ENCODE results near the gene CPHXL. TPM values are rescaled to one million over a fixed set of nuclear protein-coding genes. Genes with fewer than 3 reads are reported as not detected.

CPHXL gene
- total RNA-seq (not detected), polyA plus RNA-seq (not detected)
- long read RNA-seq, donor 1, result 0 reads
- long read RNA-seq, donor 2, result 0 reads
- long read RNA-seq, donor 3, result 0 reads
- long read RNA-seq, donor 4, result 0 reads
- long read RNA-seq, donor 5, result 0 reads

DNA sequence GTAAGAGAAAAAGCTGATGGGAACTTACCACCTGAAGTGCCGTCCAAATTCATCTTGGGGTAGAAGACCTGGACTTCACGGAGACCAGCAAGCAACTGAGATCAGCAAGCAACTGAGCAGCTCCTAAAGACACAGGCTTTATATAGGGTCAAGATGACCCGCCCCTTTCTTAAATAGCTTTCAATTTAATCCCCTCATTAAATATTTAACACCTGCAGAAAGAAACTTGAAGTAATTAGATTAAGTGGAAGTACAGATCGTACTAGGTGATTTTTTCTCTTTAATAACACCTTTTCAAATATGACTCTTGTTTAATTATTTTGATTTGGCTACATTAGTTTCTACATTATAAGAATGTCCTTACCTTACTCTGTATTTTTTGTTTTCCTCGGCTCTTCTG lies at the start of gene CPHXL:
Gene CPHXL (minus strand): TSS at position 101 of the 400 bp plus-strand sequence. CDS start 48 bp downstream, at position 53.
- H3K36me3 ChIP-seq (ENCODE audit: control insufficient read depth in 4 of 4, insufficient read depth in 4 of 4, low read length in 4 of 4), result no peaks in the 10 kb centered on the region
- ATAC-seq (ENCODE audit: insufficient read depth, low FRiP score) (no peak), DNase-seq (no peak)
- 79 to 81% methylated on average over 5 of the region's 5 CpGs for WGBS, 2 donors
- H3K27ac ChIP-seq (ENCODE audit: low read depth in 1 of 2, low read length in 1 of 2), result no peak within 1 kb of the TSS
- no peaks in the 10 kb centered on the region for H3K4me1 ChIP-seq (ENCODE audit: control insufficient read depth in 5 of 5, insufficient read depth in 5 of 5, low read length in 5 of 5)
- H3K27me3 ChIP-seq (ENCODE audit: control insufficient read depth in 3 of 3, insufficient read depth in 3 of 3, low read length in 2 of 3), result no peaks in the 10 kb centered on the region
- TF ChIP-seq, protein P1, sequence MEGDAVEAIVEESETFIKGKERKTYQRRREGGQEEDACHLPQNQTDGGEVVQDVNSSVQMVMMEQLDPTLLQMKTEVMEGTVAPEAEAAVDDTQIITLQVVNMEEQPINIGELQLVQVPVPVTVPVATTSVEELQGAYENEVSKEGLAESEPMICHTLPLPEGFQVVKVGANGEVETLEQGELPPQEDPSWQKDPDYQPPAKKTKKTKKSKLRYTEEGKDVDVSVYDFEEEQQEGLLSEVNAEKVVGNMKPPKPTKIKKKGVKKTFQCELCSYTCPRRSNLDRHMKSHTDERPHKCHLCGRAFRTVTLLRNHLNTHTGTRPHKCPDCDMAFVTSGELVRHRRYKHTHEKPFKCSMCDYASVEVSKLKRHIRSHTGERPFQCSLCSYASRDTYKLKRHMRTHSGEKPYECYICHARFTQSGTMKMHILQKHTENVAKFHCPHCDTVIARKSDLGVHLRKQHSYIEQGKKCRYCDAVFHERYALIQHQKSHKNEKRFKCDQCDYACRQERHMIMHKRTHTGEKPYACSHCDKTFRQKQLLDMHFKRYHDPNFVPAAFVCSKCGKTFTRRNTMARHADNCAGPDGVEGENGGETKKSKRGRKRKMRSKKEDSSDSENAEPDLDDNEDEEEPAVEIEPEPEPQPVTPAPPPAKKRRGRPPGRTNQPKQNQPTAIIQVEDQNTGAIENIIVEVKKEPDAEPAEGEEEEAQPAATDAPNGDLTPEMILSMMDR (IDR thresholded peaks at IDR 0.05; ENCODE audit: control extremely low read depth, extremely low read depth), result no peak
- no peak within 1 kb of the TSS for H3K9ac ChIP-seq (ENCODE audit: insufficient read depth in 1 of 2, low read length in 2 of 2)
- no peak within 1 kb of the TSS for H3K4me3 ChIP-seq
- no peaks in the 10 kb centered on the region for H3K9me3 ChIP-seq (ENCODE audit: control insufficient read depth in 4 of 4, insufficient read depth in 3 of 4, low read length in 3 of 4)

DNA sequence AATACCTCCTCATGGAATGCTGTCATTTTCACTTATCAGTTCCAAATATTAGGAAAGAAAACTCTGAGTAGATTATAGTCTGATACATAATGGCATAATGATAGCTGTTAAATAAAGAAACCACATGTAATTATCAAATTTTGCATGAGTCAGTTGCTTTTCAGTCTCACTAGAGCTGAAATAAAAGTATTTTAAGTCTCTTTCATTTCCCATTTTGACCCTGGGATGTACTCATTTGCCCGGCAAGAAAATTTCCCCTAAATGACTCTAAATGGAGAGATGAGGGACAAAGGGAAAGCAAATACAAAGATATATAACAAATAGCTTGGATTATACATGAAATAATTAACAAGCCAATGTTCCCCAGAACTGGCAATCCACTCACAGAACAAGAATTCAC lies 47.9 kb upstream of the CPHXL start:
- H3K9ac ChIP-seq (ENCODE audit: insufficient read depth in 1 of 2, low read length in 2 of 2), result no peak overlapping the region
- H3K36me3 ChIP-seq (ENCODE audit: control insufficient read depth in 4 of 4, insufficient read depth in 4 of 4, low read length in 4 of 4), result no peaks in the 10 kb centered on the region
- no peaks in the 10 kb centered on the region for H3K9me3 ChIP-seq (ENCODE audit: control insufficient read depth in 4 of 4, insufficient read depth in 3 of 4, low read length in 3 of 4)
- no peaks in the 10 kb centered on the region for H3K27me3 ChIP-seq (ENCODE audit: control insufficient read depth in 3 of 3, insufficient read depth in 3 of 3, low read length in 2 of 3)
- 70 to 75% methylated on average over 1 of the region's 1 CpG for WGBS, 2 donors
- DNase-seq, result peak in 2 of 3 donors; percentile 47 to 48
- no peak overlapping the region for H3K27ac ChIP-seq (ENCODE audit: low read depth in 1 of 2, low read length in 1 of 2)
- H3K4me1 ChIP-seq (ENCODE audit: control insufficient read depth in 5 of 5, insufficient read depth in 5 of 5, low read length in 5 of 5), result peaks cover 0 to 4% (median 0%) of the 10 kb centered on the region in 5 donors
- TF ChIP-seq, protein P1 (IDR thresholded peaks at IDR 0.05; ENCODE audit: control extremely low read depth, extremely low read depth), result no peak
- no peak overlapping the region for H3K4me3 ChIP-seq
- no peak for ATAC-seq (ENCODE audit: insufficient read depth, low FRiP score)

DNA sequence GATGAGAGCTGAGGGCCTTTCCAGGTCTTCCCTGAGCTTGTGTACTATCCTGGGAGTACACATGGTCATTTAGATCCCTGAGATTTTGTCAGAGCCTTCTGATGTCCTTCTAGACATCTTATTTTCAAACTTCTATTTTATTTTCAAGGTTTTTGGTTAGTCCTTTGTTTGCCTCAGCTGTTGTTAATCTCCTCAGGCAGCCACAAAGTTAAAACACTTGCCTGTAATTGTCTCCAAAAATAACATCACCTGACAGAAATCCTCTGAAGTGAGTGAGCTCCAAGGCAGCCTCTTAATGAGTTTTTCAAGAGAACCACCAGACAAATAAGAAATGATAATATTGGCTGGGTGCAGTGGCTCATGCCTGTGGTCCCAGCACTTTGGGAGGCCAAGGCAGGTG lies 43.8 kb upstream of the CPHXL start:
- Histone ChIP-seq H3K4me1 (ENCODE audit: control insufficient read depth in 5 of 5, insufficient read depth in 5 of 5, low read length in 5 of 5) (peaks cover 0 to 4% (median 0%) of the 10 kb centered on the region in 5 donors), H3K27me3 (ENCODE audit: control insufficient read depth in 3 of 3, insufficient read depth in 3 of 3, low read length in 2 of 3) (no peaks in the 10 kb centered on the region), H3K27ac (ENCODE audit: low read depth in 1 of 2, low read length in 1 of 2) (no peak overlapping the region), H3K9me3 (ENCODE audit: control insufficient read depth in 4 of 4, insufficient read depth in 3 of 4, low read length in 3 of 4) (no peaks in the 10 kb centered on the region), H3K9ac (ENCODE audit: insufficient read depth in 1 of 2, low read length in 2 of 2) (no peak overlapping the region), H3K4me3 (no peak overlapping the region), H3K36me3 (ENCODE audit: control insufficient read depth in 4 of 4, insufficient read depth in 4 of 4, low read length in 4 of 4) (no peaks in the 10 kb centered on the region)
- DNase-seq (no peak), ATAC-seq (ENCODE audit: insufficient read depth, low FRiP score) (no peak)
- TF ChIP-seq, protein P1 (IDR thresholded peaks at IDR 0.05; ENCODE audit: control extremely low read depth, extremely low read depth), result no peak

All from lung (tissue), 16 donors.